Colonic mucosa (tissue), 4 donors: ENCODE data around the gene ELP4. TPM values are rescaled to one million over a fixed set of nuclear protein-coding genes. Genes with fewer than 3 reads are reported as not detected.

ENCODE experiments used
- DNase-seq: peaks from one replicate; pipeline ENCODE4 v3.0.0-alpha.2; 2020
- H3K27ac ChIP-seq: fragments of 200-600 bp; one replicate; pipeline ENCODE4 v1.8.0; 2021
- H3K27me3 ChIP-seq: fragments of 200-600 bp; one replicate; pipeline ENCODE4 v1.8.0; 2021
- H3K36me3 ChIP-seq: fragments of 200-600 bp; one replicate; pipeline ENCODE4 v1.8.0; 2021
- H3K4me1 ChIP-seq: fragments of 200-600 bp; one replicate; pipeline ENCODE4 v1.8.0; 2021; ENCODE audit warnings: mild to moderate bottlenecking
- H3K4me3 ChIP-seq: fragments of 200-600 bp; one replicate; pipeline ENCODE4 v1.8.0; 2021
- H3K9ac ChIP-seq, 2 donors: one replicate each; pipeline ENCODE4 v1.7.0; 2013; ENCODE audit warnings: control low read depth in 2 of 2, low read depth in 2 of 2, low read length in 2 of 2
- H3K9me3 ChIP-seq: fragments of 200-600 bp; one replicate; pipeline ENCODE4 v1.8.0; 2021
- intact Hi-C: fragments of 100-400 bp; cut with DNase I; formaldehyde crosslinking; loops from one replicate; pipeline ENCODE4 v1.14.1; 2022
- total RNA-seq, 2 donors: library from RNA; stranded (reverse); fragmentation: NEBNext Ultra II Directional in 1 of 2; extraction: Animal tissue kit (Norgen Biotek cat#: 25700) in 1 of 2; gene quantifications; one replicate each; pipeline ENCODE4 v1.2.1, GENCODE V29; 2021
- TF ChIP-seq, protein P1 (sequence below): fragments of 200-600 bp; IDR thresholded peaks from one replicate; pipeline ENCODE4 v1.8.0; 2022; ENCODE audit warnings: antibody characterized with exemption, mild to moderate bottlenecking
- donor health status: healthy.
- donor health status: DM: no; HTN: no; CAD: no.
- donor health status: DM: no; HTN: no; CAD: no.

ELP4 gene
- total RNA-seq, 2 donors from 2014 or later = 17.0 to 22.8 TPM

DNA sequence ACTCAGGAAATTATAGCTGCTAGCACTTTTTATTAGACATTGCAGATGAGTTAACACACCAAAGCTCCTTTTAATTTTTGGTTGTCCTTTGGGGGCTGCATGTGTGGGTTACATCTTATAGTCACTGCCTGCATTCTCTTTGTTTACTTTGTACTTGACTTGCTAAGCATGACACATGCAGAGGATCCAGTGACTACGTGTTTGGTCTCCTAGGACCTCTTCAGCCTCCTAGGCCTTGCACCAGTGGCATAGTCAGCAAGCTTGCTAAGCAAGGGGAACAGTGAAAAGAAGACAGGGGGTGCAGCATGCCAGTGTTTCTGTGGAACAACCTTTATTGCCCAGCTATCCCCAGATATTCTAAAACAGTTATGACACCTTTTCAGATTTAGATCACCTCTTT lies 193.4 kb downstream of the ELP4 start:
- TF ChIP-seq, protein P1, sequence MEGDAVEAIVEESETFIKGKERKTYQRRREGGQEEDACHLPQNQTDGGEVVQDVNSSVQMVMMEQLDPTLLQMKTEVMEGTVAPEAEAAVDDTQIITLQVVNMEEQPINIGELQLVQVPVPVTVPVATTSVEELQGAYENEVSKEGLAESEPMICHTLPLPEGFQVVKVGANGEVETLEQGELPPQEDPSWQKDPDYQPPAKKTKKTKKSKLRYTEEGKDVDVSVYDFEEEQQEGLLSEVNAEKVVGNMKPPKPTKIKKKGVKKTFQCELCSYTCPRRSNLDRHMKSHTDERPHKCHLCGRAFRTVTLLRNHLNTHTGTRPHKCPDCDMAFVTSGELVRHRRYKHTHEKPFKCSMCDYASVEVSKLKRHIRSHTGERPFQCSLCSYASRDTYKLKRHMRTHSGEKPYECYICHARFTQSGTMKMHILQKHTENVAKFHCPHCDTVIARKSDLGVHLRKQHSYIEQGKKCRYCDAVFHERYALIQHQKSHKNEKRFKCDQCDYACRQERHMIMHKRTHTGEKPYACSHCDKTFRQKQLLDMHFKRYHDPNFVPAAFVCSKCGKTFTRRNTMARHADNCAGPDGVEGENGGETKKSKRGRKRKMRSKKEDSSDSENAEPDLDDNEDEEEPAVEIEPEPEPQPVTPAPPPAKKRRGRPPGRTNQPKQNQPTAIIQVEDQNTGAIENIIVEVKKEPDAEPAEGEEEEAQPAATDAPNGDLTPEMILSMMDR = no peak
- no peaks in the 10 kb centered on the region for H3K9me3 ChIP-seq
- DNase-seq = no peak

DNA sequence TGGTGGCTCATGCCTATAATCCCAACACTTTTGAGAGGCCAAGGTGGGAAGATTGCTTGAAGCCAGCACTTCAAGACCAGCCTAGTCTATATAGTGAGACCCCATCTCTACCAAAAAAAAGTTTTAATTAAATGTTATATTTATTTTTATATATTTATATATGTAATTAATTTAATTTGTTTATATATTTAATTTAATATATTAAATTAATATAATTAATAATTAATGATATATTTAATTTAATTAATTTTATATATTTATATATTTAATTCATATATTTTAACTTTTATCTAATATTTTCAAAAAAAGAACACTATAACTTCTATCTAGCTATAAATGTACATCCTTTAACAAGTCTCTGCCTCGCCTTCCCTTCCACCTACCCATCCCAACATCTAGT lies 196.8 kb downstream of the ELP4 start:
- Histone ChIP-seq H3K4me3 (no peak overlapping the region), H3K36me3 (no peaks in the 10 kb centered on the region), H3K27ac (no peak overlapping the region), H3K4me1 (no peaks in the 10 kb centered on the region), H3K9me3 (no peaks in the 10 kb centered on the region), H3K9ac (no peak overlapping the region), H3K27me3 (no peaks in the 10 kb centered on the region)
- DNase-seq = no peak
- TF ChIP-seq, protein P1 = no peak
- intact Hi-C loops = no loop called here

More for the DNA sequence above, 193.4 kb downstream of the ELP4 start:
- Histone ChIP-seq H3K27me3 (no peaks in the 10 kb centered on the region), H3K9ac (no peak overlapping the region), H3K4me3 (no peak overlapping the region), H3K36me3 (no peaks in the 10 kb centered on the region), H3K27ac (no peak overlapping the region), H3K4me1 (no peaks in the 10 kb centered on the region)
- intact Hi-C loops = no loop called here

DNA sequence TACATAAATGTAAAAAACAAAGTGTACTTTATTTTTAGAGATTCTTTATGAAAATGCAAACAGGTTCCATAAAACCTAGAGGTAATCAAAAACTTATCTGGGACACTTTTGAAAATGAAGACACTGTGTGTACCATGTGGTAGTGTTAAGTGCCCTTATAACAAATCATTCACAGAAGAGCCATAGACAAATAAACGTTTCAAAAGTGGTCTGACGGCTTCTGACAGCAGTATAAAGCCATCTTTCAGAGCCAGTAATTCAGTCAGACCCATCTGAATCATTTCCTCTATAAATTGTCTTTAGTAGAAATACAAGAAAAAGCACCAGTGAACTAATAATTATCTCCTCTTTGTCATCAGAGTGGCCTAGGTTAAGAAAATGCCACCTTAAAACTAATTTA lies 201.6 kb downstream of the ELP4 start:
- Histone ChIP-seq H3K27me3 (no peaks in the 10 kb centered on the region), H3K27ac (no peak overlapping the region), H3K4me1 (no peaks in the 10 kb centered on the region), H3K9ac (no peak overlapping the region), H3K4me3 (no peak overlapping the region), H3K9me3 (no peaks in the 10 kb centered on the region), H3K36me3 (no peaks in the 10 kb centered on the region)
- DNase-seq = no peak
- intact Hi-C loops = no loop called here
- TF ChIP-seq, protein P1 = no peak

DNA sequence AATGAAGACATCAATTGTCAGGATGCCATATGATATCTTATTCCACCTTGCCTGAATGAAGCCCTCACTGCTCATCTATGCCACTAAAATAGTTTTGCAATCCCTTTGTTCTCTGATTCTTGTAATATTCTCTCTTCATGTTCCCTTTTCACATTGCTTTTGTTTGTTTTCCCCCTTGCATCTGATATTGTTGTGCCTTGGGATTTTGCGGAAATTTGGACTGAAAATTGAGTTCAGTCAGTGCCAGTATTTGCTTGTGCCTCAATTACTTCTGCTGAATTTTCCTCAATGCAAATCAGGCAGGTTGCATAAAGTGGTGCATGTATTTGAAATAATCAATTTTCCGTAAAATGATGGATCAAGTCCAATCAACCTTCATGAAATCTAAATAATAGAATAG lies 203.3 kb downstream of the ELP4 start:
- Histone ChIP-seq H3K27me3 (no peaks in the 10 kb centered on the region), H3K4me3 (no peak overlapping the region), H3K9ac (no peak overlapping the region), H3K36me3 (no peaks in the 10 kb centered on the region), H3K9me3 (no peaks in the 10 kb centered on the region), H3K4me1 (no peaks in the 10 kb centered on the region), H3K27ac (no peak overlapping the region)
- TF ChIP-seq, protein P1 = no peak
- DNase-seq = no peak
- intact Hi-C loops = no loop called here

DNA sequence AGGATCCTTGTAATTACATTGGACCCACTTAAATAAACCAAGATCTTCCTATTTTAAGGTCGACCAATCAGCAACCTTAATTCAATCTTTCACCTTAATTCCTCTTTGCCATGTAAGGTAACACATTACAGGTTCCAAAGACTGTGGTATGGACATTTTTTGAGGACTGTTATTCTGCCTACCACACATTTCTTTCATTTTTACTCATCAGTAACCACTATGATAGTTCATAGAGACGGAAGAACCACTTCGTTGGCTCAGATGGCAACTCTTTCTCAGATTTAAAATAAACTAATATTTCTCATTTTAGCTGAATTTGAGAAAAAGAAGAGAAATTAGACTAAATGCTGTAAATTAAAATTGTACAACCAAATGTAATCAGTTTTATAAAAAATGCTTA lies 205.3 kb downstream of the ELP4 start:
- Histone ChIP-seq H3K9me3 (no peaks in the 10 kb centered on the region), H3K4me3 (no peak overlapping the region), H3K4me1 (no peaks in the 10 kb centered on the region), H3K27me3 (no peaks in the 10 kb centered on the region), H3K27ac (no peak overlapping the region), H3K36me3 (no peaks in the 10 kb centered on the region), H3K9ac (no peak overlapping the region)
- TF ChIP-seq, protein P1 = no peak
- intact Hi-C loops = no loop called here
- no peak for DNase-seq

DNA sequence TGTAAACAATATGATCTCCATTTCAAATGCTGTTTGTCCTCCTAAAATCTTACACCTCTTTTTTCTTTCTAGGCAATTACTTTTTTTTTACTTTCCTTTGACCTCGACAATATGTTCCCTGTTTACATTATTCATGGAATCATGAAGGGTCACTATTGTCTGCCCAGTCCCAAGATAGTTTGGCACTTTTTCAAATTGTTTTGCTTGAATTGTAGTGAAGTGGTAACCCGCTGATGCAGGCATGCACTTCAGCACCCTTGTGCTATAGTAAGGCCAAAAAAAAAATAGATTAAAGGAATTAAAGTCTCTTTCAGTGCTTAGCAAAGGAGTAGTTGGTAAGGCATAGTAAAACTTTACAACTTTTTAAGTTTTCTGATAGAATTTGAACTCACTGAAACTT lies 210.7 kb downstream of the ELP4 start:
- Histone ChIP-seq H3K27me3 (no peaks in the 10 kb centered on the region), H3K9me3 (no peaks in the 10 kb centered on the region), H3K27ac (no peak overlapping the region), H3K4me3 (no peak overlapping the region), H3K9ac (no peak overlapping the region), H3K4me1 (no peaks in the 10 kb centered on the region), H3K36me3 (no peaks in the 10 kb centered on the region)
- no peak for DNase-seq
- intact Hi-C loops = no loop called here
- TF ChIP-seq, protein P1 = no peak
